Measurements from ENCODE around the gene KCTD13.
A peak's percentile ranks its signal among the peaks of the same experiment; 100 is the strongest.
"Not testable (repeated sequence)": the region's sequence is repeated elsewhere in the genome, so short reads cannot be mapped to it uniquely, and the experiment has no call there.

The KCTD13 gene

GRCh38 chr16:29881050-29881449, 45.0 kb downstream of the KCTD13 start:
- no peak for DNase-seq (ENCODE audit: low read depth in 2 of 2, low spot score in 1 of 2)

DNA sequence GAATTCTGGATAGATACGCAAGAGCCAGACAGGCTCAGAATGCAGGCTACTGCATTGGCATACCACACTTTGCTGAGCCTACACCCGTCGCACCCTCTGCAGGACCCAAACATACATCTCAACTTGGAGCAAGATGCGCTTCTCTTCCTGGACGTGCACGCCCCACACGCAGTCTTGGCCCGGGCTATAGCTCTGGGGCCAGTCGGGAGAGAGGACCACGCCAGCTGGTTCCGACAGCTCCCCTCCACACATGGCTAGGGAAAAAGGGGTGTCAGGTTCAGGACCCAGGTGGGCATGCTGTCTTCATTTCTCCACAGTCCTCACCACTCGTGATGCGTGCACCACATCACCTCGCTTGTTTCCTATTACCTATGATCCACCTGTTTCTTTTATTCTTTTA, 47.9 kb downstream of the KCTD13 start:
- DNase-seq (ENCODE audit: low read depth in 2 of 2, low spot score in 1 of 2): no peak

GRCh38 chr16:29877266-29877961, 48.6 kb downstream of the KCTD13 start:
- DNase-seq (ENCODE audit: low read depth in 2 of 2, low spot score in 1 of 2): no peak

- no peak for DNase-seq (ENCODE audit: low read depth in 2 of 2, low spot score in 1 of 2)
Measured at GRCh38 chr16:29876594-29877249, 49.3 kb downstream of the KCTD13 start.

GRCh38 chr16:29876217-29876593, 49.8 kb downstream of the KCTD13 start:
- DNase-seq (ENCODE audit: low read depth in 2 of 2, low spot score in 1 of 2): no peak

DNA sequence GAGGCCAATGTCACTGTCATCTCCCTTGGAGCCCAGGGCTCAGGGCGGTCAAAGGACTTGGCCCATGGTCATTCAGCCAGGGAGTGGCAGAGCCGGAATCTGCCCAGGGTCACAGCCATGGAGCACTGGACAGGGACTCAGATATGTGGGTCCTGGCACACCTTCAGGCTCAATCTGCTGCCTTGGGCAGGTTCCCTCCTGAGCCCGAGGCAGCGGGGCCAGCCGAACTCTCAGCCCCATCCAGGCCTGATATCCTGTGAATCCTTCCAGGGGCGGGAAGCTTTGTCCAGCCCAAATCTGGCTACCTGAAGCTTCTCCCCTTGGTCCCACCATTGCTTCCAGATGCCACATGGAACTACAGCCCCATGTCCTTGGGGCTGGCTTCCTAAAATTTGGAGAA, 50.8 kb downstream of the KCTD13 start:
- no peak for DNase-seq (ENCODE audit: low read depth in 2 of 2, low spot score in 1 of 2)

DNA sequence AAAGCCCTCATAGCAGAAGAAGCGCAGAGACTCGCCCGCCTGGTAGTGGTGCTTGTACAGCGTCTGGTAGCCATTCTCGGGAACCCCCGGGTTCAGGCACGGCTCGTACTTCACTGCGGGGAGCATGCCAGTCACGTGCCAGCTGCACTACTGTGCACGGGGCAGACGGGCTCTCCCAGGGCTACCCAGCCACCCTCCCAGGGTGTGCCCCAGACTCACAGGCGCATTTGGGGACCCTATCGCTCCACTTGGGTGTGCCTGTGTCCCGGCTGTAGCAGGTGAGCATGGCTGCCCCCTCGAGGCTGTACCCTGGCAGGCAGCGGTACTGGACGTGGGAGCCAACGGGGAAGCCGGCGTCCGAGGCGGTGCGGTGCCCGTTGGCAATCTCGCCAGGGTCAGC, 52.7 kb downstream of the KCTD13 start:
- DNase-seq (ENCODE audit: low read depth in 2 of 2, low spot score in 1 of 2): no peak

DNA sequence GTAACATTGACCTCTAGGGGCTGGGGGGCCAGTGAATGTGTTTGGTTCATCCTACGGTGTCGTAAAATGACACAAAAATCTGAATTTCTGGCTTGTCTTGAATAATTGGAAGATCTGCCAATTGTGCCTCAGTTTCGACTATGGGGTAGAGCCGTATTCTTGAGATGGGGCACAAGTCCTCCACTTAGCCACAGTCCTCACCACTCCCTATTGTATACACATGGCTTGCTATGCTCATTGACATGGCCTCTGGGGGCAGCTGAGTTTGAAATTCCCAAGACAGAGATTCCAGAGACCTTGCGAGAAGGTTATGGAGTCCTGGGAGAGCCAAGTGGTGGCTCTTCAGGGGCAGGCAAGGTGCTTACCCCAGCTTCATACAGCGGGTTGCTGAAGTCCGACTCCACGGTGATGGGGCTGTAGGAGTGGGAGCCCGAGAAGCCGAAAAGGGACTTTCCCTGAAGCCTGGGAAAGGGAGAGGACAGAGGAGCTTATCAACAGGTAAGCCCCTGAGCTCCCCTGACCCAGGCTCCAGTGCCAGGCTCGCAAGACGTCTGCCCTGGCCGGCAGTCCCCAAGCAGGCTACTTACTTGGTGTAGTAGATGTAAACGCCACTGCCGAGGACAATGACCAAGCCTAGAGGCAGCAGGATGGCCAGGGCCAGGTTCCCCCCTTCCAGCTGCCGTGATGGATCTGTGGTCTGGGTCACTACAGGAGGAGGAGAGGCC, 54.0 kb downstream of the KCTD13 start:
- DNase-seq (ENCODE audit: low read depth in 2 of 2, low spot score in 1 of 2): no peak

DNA sequence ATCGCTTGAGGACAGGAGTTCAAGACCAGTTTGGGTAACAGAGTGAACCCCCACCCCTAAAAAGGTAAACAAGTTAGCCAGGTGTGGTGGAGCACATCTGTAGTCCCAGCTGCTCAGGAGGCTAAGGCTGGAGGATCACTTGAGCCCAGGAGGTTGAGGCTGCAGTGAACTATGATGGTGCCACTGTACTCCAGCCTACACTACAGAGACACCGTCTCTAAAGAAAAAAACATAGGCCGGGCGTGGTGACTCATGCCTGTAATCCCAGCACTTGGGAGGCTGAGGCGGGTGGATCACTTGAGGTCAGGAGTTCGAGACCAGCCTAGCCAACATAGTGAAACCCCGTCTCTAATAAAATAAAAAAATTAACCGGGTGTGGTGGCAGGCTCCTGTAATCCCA, 57.0 kb downstream of the KCTD13 start:
- DNase-seq (ENCODE audit: low read depth in 2 of 2, low spot score in 1 of 2): not testable (repeated sequence)

GRCh38 chr16:29868396-29869009, 57.5 kb downstream of the KCTD13 start:
- no peak for DNase-seq (ENCODE audit: low read depth in 2 of 2, low spot score in 1 of 2)

GRCh38 chr16:29864205-29864604, 61.8 kb downstream of the KCTD13 start:
- DNase-seq (ENCODE audit: low read depth in 2 of 2, low spot score in 1 of 2): no peak

DNA sequence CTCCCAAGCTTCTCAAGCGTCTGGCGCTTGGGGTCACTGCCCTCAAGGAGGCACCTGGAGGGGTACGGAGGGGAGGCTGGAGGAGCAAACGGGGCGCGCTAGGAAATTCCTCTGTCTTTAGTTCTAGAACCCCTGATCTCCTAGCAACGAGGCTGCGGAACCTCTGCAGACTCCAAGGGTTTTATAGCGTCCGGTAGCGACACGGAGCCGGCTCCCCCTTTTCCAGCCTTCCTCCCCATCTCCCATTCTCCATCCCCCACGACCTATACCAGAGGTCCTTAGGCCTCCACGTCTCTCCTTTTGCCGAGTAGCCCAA, 62.4 kb downstream of the KCTD13 start:
- DNase-seq (ENCODE audit: low read depth in 2 of 2, low spot score in 1 of 2): no peak

- peak; percentile 84 for DNase-seq (ENCODE audit: low read depth in 2 of 2, low spot score in 1 of 2)
Measured at GRCh38 chr16:29862884-29863668, 63.0 kb downstream of the KCTD13 start, which contains the start of gene CDIPT. Gene CDIPT (minus strand): TSS chr16:29863226. CDS start chr16:29862857, 369 bp downstream.

DNA sequence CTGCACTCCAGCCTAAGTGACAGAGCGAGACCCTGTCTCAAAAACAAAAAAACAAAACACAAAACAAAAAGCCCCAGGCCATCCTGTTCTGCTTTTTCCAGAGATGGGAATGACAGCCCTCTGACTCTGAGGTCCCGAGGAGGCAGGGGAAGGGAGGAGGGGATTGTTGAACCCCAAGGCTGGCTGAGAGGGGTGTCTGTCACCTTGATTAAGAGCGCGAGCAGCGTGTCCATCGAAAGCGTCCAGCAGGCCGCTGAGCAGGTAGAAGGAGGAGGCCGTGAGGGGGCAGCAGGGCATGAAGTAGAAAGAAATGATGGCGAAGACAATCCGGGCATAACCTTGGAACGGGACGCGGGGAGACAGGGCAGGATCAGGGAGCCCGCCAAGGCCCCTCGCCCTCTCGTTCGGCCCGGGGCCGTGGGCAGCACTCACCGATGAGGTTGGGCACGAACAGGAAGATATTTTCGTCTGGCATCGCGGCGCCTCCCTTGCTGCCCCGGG, 63.6 kb downstream of the KCTD13 start:
- no peak for DNase-seq (ENCODE audit: low read depth in 2 of 2, low spot score in 1 of 2)

GRCh38 chr16:29860218-29860617, 65.8 kb downstream of the KCTD13 start:
- no peak for DNase-seq (ENCODE audit: low read depth in 2 of 2, low spot score in 1 of 2)

DNA sequence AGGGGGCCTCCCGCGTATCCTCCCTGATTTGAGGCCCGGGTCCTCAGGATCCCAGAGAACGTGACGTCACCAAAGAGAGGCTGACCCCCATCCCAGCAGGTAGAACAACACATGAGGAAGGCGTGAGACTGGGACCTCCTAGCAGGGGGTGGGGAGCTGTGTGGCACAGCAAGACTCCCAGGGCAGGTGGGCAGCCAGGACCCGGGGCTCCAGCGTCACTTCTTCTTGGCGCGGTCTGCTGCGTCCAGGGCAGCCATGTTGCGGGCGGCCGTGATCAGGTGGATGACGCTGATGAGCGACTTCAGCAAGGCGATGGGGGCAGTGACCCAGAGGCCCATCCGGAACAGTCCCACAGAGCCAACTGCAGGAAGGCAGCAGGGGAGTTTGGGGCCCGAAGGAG, 67.1 kb downstream of the KCTD13 start:
- DNase-seq (ENCODE audit: low read depth in 2 of 2, low spot score in 1 of 2): no peak

GRCh38 chr16:29858149-29858849, 67.7 kb downstream of the KCTD13 start:
- DNase-seq (ENCODE audit: low read depth in 2 of 2, low spot score in 1 of 2): no peak

DNA sequence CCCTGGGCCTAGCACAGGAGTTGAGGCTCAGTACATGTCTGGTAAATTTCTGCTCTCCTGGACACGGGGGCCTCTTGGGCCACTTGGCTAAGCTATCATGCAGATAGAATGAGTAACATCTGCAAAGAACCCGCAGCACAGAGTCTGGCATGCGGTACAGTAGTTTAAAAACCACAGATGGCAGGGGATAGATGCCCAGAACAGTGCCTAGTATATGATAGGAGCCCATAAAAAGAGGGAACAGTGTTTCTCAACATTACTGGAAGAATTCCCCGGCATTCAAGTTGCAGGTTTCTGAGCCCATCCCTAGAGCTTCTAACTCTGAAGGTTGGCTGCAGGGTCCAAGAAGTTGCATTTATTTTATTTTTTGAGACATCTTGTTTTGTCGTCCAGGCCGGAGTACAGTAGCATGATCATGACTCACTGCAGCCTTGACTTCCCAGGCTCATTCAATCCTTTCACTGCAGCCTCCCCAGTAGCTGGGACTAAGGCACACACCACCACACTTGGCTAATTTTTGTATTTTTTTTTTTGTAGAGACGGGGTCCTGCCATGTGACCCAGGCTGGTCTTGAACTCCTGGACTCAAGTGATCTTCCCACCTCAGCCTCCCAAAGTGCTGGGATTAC, 68.8 kb downstream of the KCTD13 start:
- no peak for DNase-seq (ENCODE audit: low read depth in 2 of 2, low spot score in 1 of 2)
